GM18861 (cell line): Measurements from ENCODE around the gene RPL31.
"Not testable (repeated sequence)": the region's sequence is repeated elsewhere in the genome, so short reads cannot be mapped to it uniquely, and the experiment has no call there.

Experiments used
- ATAC-seq: cut with Tn5 transposase; IDR thresholded peaks from one replicate; pipeline ENCODE4 v1.9.1; 2021; ENCODE audit not compliant: unreplicated experiment

RPL31 gene

DNA sequence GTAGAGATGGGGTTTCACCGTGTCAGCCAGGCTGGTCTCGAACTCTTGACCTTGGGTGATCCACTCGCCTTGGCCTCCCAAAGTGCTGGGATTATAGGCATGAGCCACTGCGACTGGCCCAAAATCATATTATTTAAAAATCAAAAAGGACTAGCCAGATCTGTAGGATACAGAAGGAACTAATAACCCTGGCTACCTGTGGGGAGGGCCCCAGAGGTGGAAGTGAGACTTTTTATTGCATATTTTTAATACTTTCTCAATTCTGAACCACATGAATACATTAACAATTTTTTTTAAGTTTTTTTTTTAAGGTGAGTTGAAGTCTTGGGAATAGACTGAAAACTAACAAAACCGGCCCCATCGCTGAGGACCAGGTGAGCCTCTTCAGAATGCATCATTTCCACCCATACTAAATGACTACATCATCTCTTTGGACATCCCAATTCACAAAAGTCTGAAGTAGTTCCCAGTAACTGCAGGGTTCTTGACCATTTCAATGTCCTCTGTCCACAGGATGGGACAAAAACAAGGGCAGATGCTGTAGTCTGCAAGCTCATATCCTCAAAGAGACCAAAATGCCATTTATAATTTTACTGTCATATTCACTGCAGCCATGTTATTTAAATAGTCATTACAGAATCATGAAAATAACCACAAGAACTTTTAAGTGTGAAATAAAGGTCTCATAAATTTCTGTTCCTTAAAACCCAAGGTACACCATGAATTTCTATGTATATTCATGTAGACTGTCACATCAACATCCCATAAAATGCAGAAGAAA lies 21.4 kb downstream of the RPL31 start:
- ATAC-seq, result no peak

DNA sequence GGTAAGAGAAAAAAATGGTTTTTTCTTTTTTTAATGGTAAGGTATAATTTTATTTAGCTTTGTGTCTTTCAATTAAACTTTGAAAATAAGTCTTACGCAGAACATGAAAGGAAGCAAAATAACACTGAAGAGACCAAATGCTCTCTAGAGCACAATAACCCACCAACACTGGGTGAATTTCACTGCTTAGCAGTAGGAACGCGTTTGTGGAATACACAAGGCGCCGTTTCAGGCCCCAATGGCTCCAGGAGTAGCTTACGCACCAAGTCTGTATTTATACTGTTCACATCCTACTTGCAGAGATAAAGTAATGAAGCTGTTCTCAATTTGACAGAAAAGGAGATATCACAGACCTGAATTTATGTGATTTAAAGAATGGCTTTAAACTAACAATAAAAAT lies 23.5 kb downstream of the RPL31 start:
- ATAC-seq, result no peak

DNA sequence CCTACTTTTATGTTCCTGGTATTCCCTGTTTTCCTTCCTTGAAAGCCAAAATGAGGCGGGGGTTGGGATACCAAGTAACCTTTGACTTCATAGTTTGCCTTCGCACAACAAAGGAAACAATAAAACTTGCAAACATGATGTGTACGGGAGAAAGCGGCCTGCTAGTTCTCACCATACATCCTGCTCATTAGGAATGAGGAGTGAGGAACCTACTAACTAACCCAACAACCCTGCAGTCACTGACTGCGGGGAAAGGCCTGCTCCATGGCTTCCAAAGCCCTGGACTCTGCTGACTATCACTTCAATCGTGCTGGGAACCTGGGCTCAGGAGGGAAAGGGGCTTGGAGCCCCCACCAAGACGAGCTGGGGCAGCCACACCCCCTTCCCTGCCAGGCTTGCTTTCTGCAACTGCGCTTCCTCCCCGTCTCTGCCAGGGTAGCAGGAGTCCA lies 24.2 kb downstream of the RPL31 start:
- no peak for ATAC-seq

- ATAC-seq, result no peak
Observed at GRCh38 chr2:101026923-101027469, 24.9 kb downstream of the RPL31 start.

DNA sequence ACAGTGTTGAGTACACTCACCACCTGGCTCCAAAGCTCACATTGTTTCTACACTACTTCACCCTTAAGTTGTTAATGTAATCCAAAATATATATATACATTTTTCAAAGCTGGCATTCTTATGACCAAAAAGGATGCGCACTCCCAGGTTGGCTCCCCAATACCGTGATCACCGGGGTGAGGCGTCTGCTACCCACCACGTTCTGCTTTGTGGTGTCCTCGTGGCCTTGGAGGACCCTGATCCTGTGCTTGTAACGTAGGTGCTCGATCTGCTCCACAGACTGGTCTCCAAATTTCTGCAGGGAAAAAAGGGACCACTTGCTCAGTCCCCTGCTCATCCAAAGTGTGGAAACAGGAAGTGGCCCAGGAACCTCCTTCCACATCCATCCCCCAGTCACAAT lies 25.8 kb downstream of the RPL31 start:
- no peak for ATAC-seq

GRCh38 chr2:101030866-101031554 lies 28.9 kb downstream of the RPL31 start:
- ATAC-seq, result no peak

DNA sequence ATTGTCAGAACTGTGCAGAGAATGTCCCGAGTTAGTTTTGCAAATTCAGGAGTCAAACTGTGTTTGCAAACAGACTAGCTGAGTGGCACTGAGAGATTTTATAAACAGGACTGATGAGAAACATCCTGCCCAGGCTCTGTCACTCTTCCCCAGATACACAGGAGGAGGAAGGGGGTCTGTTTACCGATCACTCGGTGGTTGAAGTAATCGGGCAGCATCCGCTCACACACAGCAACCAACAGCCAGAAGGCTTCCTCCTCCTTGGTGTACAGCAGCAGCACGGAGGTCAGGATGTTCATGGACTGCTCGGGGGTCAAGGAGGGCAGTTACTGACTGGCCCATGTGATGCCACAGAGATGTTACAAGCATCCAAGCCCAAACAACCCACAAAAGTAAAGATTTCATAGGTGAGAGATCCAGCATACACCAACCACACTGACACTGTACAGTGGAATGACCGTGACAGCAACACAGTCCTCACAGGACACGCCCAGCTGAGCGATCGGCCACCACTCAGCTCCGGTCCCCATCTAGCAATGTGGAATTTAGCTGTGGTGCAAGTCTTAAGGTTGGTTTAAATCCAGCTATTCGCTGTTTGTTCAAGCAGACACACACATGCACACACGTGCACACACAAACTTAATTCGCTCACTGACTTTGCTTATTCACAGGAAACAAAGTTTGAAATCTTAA lies 30.1 kb downstream of the RPL31 start:
- no peak for ATAC-seq

GRCh38 chr2:101036562-101036961 lies 34.5 kb downstream of the RPL31 start:
- ATAC-seq, result no peak

DNA sequence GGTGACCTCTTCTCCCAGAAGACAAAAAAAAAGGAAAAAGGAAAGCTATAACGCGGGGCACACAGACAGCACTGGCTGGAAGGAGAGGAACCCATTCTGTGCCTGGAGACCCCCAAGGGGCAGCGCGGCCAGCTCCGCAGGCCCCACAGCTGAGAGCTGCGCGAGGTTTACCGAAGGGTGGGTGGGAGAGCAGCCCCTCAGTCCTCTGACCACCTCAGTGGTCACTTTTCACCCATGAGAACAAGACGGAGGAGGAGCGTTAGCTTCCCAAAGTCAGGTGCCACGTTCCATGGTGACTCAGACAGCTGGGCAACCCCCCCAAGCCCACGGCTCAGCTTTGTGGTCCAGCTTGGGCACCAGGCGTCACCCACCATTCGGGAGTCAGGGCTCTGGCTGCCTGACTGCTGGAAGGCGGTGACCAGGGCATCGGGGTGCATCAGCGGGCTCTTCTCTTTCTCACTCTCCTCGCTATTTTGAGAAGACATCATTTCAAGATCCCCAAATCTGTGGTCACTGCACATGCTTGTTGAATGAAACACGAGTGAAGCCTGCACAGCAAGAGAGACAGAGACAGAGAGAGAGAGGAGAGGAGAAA lies 35.2 kb downstream of the RPL31 start:
- no peak for ATAC-seq

DNA sequence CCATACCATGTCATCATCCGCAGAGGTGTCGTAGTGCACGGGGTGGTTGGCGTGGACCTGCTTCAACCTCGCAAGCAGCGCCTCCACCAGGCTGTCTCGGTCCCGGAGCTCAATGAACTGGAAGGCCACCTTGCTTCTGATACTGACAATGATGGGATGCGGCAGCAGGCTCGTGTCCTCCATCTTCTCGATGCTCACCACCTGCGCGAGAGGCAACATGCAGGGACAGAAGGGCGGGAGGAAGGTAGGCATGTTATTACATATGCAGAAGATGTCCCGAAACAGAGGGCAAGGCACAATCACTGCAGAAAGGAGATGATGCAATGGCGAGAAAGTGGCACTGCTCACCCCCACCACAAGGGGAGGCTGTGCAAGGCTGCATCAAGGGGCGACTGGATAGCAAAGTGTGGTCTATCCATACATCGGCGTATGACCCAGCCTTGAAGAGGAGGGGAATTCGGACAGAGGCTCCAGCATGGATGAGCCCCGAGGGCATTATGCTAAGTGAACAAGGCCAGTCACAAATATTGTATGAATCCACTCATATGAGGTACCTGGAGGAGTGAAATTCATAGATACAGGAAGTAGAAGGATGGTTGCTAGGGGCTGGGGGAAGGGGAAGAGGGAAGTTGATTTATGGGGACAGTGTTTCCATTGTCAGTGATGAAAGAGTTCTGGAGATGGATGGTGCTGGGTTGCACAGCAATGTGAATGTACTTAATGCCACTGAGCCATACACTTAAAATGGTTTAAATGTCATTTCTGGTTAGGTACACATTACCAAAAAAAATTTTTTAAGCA lies 36.6 kb downstream of the RPL31 start:
- ATAC-seq, result no peak

- ATAC-seq, result no peak
Observed at GRCh38 chr2:101040072-101040471, 38.0 kb downstream of the RPL31 start.

DNA sequence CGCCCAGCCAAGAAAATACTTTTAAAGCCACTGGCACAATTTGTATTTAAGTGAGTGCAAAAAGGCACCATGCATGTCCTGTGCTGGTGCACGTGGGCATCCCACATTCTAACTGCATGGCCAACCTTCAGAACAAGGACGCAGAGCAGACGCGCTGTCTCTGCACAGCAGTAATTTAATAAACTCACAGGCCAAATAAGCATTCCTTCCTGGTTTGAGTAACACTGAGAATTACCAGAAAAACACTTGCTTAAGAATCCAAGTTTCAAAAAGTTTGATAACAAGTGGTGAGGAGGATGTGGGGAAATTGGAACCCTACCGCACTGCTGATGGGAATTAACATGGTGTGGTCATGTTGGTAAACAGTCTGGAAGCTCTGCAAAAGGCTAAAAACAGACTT lies 38.7 kb downstream of the RPL31 start:
- no peak for ATAC-seq

DNA sequence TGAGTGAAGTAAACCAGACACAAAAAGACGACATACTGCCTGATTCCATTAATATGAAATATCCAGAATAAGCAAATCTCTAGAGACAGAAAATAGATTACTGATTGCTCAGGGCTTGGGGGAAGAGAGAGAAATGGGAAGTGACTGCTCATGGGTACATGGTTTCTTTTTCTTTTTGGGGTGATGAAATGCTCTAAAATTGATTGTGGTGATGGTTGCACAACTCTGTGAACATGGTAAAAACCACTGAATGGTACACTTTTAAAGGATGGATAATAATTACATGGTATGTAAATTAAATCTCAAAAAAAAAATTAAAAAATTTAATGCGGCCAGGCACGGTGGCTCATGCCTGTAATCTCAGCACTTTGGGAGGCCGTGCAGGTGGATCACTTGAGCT lies 39.3 kb downstream of the RPL31 start:
- no peak for ATAC-seq

DNA sequence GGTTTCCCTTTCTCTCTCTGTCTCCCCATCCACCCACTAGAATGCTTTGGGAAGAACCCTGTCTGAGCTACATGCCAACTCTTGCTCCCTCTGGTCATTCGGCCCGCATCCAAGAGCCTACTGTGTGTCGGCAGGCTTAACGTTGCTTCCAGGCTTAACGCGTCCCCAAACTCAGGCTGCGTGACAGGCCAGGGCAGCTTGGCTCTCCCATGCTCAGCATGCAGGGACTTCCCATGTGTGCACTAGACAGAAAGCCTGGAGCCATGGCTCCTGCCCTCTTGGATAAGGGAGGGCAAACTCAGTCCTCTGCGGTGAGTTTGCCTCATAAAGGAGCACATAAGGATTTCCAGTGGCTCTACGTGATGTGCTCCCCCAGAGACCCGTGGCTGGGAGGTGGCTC lies 43.2 kb downstream of the RPL31 start:
- ATAC-seq, result no peak

DNA sequence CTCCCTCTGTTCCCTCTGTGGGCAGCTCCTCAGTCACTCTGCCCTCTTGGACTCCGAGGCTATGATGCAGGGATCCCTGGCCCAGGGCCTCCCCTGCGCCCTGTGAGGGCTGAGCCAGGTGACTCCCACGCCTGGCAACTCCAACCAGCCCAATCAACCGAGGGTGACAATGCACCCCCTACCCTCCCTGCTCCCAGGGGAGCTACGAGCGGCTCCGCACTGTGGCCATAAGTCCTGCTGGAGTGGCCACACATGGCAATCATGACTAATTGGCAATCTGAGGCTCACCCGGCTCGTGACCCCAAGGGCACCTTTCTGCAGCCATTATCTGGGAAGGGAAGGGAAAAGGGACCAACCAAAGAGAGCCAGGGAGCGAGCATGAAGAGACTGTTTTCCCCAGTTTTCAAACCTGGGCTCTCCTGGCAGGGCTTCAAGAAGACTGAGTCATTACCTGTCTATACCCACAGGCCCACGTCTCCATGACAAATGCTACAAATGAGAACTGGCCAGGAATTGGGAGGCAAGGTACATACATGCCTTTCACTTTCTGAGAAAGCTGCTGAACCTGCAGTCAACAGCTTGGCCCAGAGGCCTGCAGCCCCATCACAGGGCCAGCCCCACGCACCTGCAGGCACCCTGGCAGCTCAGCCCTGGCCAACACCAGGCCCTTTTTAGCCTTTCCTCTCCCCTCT lies 45.1 kb downstream of the RPL31 start:
- ATAC-seq, result no peak

GRCh38 chr2:101047774-101048173 lies 45.7 kb downstream of the RPL31 start:
- no peak for ATAC-seq

GRCh38 chr2:101048756-101049155 lies 46.7 kb downstream of the RPL31 start:
- ATAC-seq, result no peak

- ATAC-seq, result not testable (repeated sequence)
Observed at GRCh38 chr2:101050886-101051285, 48.8 kb downstream of the RPL31 start.

- no peak for ATAC-seq
Observed at GRCh38 chr2:101052147-101052546, 50.1 kb downstream of the RPL31 start.

- no peak for ATAC-seq
Observed at GRCh38 chr2:101053117-101053516, 51.0 kb downstream of the RPL31 start.
